Stimulated activated CD4-positive, alpha-beta T cell treated with anti-CD3 and anti-CD28 coated beads, TNF-alpha, amount 100 ng/mL, for 4 hours (primary cell): ENCODE measurements around the gene CHST8.

Source experiments
- DNase-seq, 3 experiments: peaks; one replicate each; pipeline ENCODE4 v3.0.0-alpha.2; 2020; ENCODE audit warnings: low read depth in 3 of 3

CHST8 gene

DNA sequence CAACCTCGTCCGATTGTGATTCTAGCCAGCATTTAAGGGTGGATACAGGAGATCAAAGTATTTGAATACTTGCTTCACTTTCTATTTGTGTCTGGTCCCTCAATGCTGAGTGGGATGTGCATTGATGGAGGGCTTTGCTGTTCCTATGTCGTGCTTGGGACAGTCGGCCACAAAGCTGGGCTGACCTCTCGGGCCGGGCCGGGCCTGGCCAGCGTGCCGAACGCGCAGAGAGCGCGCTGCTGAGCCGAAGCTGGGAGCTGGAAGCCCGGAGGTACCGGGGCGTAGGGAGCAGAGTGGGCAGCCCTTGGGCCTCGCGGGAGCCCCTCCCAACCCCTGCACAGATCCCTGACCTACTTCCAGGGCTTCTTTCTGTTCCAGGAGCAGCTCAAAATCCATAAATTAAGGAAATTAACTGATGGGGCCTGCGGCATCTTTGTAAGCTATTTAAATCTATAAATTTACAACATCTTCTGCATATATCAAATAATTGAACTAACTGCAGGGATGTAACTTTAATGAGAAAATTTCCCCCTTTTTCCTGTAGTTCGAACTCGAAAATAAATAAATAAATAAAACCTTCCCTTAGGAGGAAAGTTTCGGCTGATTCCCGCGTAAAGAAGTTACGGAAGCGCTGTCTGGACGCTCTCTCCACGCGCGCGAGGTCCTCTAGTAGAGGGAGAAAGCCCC is 173.1 kb downstream of the CHST8 start:
- DNase-seq: no peak

DNA sequence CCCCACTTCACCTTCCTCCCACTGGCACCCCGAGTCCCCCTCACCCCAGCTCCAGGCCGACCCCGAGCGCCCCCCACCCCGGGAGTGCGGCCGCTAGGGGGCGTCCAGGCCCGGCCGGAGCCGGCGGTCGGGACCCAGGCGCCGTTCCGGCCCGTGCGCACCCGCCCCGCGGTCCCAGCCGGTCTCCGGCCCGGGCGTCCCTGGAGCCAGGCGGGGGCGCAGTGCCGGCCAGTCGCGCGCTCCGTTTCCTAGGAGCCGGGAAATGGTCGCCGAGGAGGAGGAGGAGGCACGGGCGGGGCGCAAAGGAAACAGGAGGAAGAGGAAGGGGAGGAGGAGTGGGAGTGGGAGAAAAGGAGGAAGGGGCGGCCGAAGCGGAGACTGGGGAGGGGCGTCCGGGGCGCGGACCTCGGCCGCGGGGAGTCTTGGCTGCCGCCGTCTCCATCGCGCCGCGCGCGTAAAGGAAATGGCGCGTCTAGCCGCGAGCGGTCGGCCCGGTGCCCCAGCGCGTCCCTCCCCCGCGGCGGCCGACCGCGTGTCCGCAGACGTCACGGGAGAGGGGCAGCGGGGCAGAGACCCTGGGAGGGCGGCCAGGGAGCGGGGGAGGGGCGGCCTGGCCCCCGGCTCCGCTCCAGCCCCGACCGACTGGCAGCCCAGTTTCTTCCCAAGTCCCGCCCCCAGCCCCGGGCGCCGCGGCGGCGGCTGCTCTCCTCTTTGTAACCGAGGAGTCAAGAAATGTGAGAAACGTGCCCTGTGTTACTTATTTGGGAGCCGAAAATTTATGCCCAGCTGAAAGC is 173.8 kb downstream of the CHST8 start:
- peak; percentile 26 to 47 (median 30) for DNase-seq

DNA sequence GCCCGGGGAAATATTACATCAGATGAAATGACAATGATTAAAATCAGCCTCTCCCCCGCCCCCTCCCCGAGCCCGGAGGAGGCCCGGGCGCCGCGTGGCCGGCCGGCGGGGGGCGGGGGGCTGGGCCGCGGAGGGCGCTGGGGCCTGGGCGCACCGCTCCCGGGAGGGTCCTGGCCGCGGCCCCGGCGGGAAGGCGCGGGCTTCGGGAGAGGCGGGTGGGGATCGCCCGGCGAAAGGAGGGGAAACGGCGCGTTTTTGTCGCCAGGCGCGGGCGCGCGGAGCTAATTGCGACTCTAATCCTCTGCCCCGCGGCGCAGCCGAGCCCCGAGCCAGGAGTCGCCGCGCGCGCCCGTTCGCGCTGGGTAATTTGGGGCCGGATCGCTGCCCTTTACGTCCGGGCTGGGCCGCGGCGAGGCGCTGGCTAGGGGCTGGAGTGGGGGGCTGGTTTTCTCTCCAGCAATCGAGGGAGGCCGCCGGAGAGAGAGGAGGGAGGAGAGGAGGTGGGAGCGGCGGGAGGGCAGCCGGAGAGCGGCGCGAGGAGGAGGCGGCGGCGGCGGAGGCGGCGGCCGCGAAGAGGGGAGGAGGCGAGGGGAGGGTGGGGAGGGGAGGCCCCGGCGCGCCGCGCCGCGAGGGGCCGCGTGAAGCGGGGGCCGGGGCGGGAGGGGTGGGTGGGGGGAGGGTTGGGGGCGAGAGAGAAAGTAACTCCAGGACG is 174.6 kb downstream of the CHST8 start, which contains the start of gene KCTD15:
KCTD15 (plus strand) TSS at position 707 of the 712 bp plus-strand sequence. CDS start 3,585 bp downstream, outside the sequence.
- peak in 1 of 3 experiments; percentile 39 for DNase-seq

DNA sequence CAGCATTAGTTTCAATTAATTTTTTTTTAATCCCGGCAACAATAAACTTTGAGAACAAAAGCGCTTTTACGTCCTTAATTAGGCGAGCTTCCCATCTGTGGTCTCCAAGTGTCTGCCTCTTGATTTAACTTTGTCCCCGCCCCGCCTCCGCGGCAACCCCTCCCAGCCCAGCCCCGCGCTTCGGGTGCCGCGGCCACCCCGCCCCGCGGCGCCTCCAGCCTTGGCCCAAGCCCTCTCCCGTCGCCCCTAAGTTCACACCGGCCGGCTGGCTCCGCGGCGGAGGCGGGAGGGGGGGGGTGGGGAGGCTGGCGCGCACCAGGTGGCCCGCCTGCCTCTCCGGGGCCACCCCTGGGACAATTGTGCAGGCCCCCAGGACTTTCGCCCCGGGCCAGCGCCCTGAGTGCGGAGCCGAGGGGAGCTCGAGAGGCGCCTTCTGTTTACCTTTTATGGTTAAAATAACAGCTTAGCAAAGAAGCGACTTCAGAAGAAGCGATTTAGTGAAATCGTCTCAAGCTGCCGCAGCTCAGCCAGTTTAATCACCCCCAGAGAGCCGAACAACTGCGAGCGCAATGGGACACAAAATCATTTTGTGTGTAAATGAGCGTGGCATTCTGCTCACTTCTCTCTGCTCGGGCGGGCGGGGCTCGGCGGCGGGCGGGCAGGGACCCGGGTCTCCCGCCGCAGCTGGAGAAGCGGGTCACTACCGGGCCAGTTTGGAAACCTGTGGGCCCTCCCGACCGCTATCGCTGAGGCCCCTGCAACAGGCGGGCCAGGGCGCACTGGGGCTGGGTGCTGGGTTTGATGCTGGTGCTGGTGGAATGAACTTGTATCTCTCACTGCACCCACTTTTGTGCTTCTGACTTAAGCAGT is 176.3 kb downstream of the CHST8 start:
- no peak for DNase-seq

DNA sequence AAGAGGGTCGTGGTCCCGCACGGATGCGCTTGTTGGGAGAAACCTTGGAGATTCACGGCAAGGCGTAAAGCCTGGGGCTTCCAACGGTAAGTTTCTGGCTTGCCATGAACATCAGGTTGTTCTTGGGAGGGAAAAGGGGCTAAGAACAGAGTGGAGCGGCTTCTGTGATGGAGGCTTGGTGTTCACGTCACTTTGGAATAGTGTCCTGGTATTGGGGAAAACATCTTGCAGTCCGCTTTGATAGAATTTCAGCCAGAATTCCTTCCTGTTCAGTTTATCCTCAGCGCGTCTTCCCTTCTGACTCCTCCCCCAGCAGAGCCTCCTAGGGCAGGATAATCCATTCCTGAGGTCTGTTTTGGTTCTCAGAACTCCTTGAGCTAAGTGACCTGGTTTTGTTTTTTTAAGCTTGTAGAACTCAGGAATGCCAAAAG is 176.9 kb downstream of the CHST8 start:
- DNase-seq: no peak

DNA sequence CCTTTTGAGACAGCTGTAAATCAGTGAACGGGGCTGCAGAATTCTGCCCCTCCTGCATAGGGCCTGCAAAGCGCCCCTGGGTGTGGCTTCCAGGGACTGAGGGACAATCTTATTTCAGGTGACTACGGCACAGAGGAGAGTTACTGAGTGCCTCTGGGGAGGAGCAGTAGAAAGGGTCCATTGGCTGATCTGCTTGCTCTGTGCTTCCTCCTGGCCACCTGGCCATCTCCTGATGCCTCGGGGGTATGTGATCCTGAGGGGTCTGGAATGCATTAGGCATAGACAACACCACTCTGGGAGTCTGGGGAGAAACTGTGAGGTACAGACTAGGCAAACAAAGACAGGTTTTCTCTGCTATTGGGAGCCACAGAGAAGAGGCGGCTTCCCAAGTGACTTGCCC is 177.7 kb downstream of the CHST8 start:
- DNase-seq: no peak

DNA sequence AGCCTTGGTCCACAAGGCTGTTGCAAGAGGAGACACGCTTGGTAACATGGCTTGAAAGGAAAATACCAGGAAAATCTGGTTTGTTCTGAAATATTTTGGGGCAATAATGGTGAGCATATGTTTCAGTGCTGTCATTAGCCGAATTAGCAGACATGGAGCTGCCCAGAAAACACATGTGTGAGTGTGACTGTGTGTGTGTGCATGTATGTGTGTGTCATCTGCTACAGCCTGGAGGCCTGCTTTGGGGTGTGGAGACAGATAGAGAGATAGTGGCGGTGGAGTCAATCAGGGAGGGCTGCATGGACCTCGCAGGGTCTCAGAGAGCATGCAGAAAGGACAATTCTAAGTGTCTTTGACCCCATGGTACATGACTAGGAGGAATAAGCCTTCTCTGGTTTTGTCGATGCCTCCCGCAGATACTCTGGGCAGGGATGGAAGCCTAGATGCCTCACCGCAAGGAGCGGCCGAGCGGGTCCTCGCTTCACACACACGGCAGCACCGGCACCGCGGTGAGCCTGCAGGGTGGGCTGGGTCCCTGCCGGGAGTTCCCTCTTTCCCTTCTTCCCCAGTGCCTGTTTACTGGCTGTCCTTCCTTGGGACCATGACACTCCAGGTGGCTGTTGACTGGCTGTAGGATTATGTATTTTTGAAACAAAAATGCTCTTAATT is 178.4 kb downstream of the CHST8 start:
- no peak for DNase-seq

DNA sequence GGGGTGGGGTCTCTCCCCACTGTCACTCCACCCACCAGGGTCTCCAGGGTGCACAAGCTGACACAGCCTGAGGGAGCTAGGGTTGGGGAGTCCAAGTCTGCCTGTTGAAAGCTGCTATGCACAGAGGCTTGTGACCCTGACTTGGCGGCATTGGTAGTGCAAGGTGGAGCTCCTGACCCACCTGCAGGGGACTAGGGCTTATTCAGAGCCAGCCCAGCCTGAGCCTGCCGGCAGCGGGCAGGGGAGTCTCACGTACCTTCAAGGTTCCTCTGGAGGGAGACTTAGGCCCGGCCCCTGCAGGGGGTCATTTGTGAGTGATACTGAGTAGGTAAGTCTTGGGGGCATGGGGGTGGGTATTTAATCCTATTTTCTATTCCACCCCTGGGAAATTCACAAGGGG is 179.7 kb downstream of the CHST8 start:
- DNase-seq: no peak

DNA sequence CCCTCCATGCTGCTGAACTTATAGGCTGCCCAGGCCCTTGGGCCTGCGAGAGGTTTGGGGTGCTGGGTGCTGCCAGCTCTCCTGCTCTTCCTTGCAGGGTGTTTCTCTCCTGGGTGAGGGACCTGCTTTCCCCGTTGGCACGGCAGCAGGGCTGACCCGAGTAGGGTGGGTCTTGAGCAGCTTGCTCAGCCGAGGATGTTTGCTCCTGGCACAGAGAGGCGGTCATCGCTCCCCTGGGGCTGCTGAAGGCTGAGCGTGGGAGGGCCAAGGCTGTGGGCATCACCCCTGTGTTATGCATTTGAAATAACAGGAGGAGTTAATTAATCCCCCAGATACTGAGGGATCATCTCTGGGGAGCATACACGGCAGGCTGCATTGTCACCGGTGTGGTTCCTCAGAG is 180.2 kb downstream of the CHST8 start:
- no peak for DNase-seq

DNA sequence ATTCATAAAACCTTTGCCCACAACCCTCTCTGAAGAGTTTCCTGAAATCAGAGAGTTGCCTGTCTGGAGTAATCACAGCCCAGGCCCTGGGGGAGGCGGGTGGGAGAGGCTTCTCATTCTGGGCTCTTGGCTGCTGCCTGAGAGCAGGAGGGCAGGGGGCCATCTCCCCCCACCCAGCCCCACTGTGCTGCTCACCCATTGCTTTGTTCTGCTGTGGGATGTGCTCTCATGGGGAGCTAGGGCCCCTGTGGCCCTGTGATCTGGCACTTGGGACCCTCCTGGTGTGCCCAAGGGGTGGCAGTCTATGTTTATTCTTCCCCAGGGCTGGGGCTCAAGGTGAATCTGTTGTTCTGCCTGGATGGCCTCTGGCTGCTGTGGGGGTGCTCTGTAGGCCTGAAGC is 181.0 kb downstream of the CHST8 start:
- DNase-seq: no peak

DNA sequence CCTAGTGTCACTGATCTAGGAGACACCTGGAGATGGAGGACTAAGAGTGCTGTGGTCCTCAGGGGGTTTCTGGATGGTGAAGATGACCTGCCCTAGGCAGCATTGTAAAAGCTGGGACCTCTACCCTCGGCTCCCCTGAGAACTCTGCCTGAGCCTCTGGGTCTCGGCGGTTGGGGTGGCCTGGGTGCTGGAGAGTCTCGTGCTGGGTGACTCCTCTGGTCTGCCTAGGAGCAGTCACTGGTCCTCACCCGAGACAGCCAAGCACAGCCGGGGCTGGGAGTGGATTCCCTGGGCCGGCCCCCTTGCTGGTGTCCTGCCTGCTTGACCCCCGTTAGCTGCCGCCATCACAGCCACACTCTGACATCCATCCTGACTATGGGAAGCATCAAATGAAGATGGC is 181.6 kb downstream of the CHST8 start:
- DNase-seq: no peak

DNA sequence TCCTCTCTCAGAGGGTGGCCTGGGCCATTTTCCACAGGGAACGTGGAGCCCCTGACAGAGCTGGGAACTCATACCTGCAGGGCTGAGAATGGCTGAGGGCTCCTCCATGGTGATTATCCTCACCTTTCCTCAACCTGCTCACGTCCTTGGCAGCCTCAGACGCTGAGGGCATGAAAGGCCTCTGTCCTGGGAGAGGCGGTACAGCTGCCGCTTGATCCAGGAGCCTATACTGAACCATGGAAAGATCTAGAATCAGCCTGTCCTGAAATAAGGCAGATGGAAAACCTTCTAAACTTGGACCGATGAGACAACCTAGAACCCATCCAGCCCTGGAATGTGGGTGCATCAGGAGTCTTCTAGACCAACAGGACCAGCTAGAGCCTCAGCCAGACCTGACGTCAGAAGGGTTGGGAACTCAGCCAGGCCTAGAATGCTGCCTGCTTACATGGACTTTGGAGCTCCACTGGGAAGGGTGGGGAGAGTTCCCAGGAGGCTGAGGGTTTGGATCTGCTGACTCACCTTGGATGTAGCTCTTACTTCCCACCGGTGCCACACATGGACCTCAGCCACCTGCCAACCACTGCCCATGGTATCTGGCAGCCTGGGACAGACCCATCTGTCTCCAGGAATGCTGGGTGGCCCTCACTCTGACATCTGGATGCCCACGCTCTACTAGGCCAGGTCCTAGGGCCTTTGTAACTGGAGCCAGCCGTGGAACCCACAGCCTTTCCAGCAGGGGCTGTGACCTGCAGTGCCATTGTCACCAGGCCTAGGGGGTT is 182.5 kb downstream of the CHST8 start:
- no peak for DNase-seq

DNA sequence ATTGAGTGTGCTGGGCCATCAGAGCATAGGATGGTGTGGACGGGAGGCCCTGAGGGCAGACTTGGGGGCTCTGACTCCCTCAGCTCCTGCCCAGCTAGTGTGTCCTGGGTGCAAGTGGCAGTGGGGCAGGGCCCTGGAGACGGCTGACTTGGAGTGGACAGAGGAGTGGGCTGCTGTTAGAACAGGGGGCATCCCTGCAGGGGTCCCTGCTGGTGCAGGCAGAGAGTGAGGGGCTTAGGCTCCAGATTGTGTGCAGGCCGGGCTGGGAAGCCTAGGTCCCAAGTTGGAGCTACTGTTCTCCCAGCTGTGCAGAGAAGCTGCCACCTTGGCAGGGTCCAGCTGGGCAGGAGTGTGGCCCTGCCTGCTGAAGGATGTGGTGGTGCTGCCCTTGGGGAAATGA is 183.6 kb downstream of the CHST8 start:
- no peak for DNase-seq

DNA sequence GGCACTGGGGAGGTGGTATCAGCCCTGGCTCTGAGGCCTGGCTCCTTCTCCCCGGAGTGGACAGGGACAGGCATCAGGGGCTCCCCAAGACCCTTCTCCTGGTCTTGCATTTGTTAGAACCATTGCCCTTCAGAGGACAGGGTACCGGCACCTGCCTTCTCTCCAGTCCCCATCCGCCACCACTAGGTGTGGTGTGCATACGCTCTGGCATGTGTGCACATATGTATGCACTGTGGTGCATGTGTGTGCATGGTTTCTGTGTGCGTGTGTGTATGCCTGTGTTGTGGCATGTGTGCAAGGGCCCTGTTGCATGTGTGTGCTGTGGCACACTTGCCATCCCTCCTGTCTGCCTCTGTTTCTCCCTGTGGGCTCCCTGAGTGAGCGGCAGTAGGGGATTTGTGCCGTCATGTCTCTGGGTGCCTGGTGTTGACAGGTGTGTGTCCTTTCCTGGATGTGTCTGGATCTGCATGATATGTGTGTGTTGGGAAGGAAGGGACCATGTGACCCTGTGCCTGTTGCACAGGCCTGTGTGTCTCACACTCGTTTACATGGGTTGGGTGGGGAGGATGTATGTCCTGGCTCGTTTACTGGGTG is 184.2 kb downstream of the CHST8 start:
- DNase-seq: no peak

DNA sequence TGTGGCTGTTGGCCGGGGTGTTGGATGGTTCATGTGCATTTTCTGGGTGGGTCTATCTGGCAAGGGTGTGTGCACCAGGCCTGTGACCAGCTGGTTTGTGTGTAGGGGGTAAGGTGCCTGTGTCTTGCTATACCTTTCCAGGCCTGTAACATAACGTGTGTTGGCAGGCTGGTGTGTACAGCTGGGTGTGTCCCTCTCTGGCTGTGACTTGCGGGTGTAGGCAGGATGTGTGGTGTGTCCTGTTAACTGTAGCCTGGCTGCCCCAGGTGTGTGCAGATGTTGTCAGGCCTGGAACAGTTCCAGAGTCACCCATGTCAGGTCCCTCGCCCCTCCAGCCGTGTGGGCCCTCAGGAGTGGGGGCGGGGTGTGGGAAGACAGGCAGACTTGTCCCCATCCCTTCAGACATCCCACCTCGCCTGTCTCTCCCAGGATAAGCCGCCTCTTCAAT is 184.7 kb downstream of the CHST8 start:
- no peak for DNase-seq

DNA sequence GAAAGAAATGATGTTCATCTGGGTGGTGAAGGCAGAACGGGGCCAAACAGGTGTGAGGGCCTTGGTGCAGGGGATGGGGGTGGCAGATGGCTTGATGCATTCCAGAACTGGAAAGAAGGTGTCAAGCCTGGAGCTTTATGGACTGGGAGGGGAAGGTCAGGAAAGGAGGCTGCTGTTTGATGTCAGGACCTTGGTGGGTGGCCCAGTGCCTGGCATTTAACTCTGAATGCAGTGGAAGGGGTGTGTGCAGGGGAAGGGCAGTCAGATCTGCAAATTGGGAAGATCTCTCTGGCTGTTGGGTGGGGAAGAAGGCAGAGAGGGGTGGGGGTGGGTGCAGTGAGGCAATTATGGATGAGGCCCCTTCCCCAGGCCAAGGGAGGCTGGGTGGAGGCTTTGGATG is 186.6 kb downstream of the CHST8 start:
- no peak for DNase-seq

DNA sequence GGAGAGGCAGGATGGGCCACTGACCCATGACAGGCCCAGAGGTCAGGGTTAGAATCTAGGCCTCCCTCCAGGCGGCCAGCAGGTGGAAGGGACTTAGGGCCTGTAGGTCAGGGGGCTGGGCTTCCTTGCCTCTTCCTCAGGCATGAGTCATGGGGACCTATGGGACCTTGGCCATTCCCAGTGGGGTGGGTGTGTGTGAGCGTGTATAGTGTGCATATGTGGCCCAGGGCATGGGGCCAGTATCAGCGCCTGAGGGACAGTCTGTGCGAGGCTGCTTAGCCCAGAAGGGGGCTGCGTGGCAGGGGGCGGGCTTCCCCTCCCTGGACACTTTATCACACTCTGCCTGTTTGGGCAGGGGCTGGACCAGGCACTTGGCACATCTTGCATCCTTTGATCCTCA is 188.2 kb downstream of the CHST8 start:
- no peak for DNase-seq

DNA sequence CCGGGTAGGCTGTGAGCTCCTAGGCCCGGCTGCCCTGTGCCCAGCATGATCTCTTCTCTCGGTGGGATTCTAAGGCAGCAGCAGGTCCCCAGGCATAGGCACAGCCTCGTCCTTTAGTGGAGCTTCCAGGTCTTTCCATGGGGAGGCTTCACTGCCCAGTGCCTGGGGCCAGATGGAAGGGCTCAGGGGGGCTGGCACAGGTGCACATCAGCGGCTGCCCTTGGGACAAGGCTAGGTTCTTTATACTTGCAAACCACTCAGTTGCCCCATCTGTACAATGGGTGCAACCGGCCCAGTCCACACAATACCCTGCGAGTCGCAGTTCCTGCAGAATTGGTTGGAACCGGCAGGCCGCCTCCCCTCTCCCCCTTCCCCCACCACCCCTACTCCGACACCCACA is 189.1 kb downstream of the CHST8 start:
- no peak for DNase-seq

DNA sequence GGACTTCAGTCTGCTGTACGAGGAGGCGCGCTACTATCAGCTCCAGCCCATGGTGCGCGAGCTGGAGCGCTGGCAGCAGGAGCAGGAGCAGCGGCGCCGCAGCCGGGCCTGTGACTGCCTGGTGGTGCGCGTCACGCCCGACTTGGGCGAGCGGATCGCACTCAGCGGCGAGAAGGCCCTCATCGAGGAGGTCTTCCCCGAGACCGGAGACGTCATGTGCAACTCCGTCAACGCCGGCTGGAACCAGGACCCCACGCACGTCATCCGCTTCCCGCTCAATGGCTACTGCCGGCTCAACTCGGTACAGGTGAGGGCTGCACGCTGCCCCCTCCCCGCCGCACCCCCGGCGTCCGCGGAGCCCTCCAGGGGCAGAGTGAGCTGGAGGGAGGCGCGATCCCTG is 189.5 kb downstream of the CHST8 start:
- no peak for DNase-seq
